Activated CD4-positive, alpha-beta memory T cell treated with anti-CD3 and anti-CD28 coated beads for 36 hours (primary cell): ENCODE measurements around the gene TM6SF1. TPM values are rescaled to one million over a fixed set of nuclear protein-coding genes. Genes with fewer than 3 reads are reported as not detected.
"Not testable (repeated sequence)": the region's sequence is repeated elsewhere in the genome, so short reads cannot be mapped to it uniquely, and the experiment has no call there.

ENCODE experiments used
- CTCF ChIA-PET: fragments of 350-600 bp; sonication (Branson Sonifier 250); formaldehyde crosslinking; loops from one replicate; lab custom pipeline; 2021; ENCODE audit warnings: antibody characterized with exemption, inconsistent platforms; lab: Charles Lee
- POLR2A ChIA-PET: fragments of 350-600 bp; sonication (Branson Sonifier 250); formaldehyde crosslinking; loops from one replicate; lab custom pipeline; 2021; ENCODE audit warnings: antibody characterized with exemption; lab: Charles Lee
- DNase-seq: peaks from one replicate; pipeline ENCODE4 v3.0.0-alpha.2; 2020
- H3K27ac Mint-ChIP-seq: one replicate; pipeline ENCODE4 v1.8.0; 2021; ENCODE audit warnings: mixed read lengths
- H3K27me3 Mint-ChIP-seq: one replicate; pipeline ENCODE4 v1.8.0; 2021; ENCODE audit warnings: mixed read lengths
- H3K36me3 Mint-ChIP-seq: one replicate; pipeline ENCODE4 v1.8.0; 2021; ENCODE audit warnings: mixed read lengths
- H3K4me1 Mint-ChIP-seq: one replicate; pipeline ENCODE4 v1.8.0; 2021; ENCODE audit warnings: low read depth, mixed read lengths
- H3K4me3 Mint-ChIP-seq: one replicate; pipeline ENCODE4 v1.8.0; 2021; ENCODE audit warnings: mild to moderate bottlenecking, mixed read lengths
- H3K9me3 Mint-ChIP-seq: one replicate; pipeline ENCODE4 v1.8.0; 2021; ENCODE audit warnings: mixed read lengths
- intact Hi-C: fragments of 100-400 bp; cut with micrococcal nuclease; formaldehyde crosslinking; loops from one replicate; pipeline ENCODE4 v1.15.1; 2023
- total RNA-seq, 2 experiments: library from RNA; stranded (reverse); gene quantifications; one replicate each; pipeline ENCODE4 v1.2.3, GENCODE V29; 2021

Gene TM6SF1
- total RNA-seq, 2 experiments from 2014 or later = 1.9 to 2.2 TPM

DNA sequence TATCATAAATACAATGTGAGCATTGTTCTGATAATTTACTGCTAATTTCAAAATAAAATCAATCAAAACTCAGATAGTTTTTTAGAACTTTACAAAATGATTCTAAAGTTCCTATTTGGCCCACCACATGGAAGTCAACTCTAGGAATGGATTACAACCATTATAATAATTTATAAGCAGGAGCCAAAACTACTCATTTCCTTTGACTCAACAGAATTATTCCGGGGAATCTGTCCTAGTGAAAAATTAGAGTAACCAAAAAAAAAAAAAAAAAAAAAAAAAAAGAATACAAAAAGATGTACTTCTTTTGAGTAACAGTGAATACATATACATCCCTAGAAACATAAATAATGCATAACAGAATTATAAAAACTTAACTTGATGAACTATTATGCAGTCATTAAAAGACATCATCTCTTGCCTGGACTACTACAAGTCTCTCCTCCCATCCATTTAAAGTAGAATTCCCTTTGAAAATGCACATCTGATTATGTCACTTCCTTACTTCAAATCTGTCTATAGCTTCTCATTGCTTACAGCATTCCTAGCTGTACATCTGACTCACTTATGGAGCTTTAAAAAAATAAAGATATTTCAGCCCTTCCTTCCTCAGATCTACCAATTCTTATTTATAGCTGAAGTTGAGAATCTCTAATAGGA lies 56.8 kb downstream of the TM6SF1 start:
- Mint-ChIP-seq H3K4me1 (peaks cover 2% of the 10 kb centered on the region), H3K4me3 (no peak overlapping the region), H3K27me3 (peaks cover 30% of the 10 kb centered on the region), H3K27ac (no peak overlapping the region), H3K36me3 (peaks cover 8% of the 10 kb centered on the region), H3K9me3 (peaks cover 22% of the 10 kb centered on the region)
- intact Hi-C loops = loop anchor here (2.0 kb wide), 1 partner anchor 35 kb away; no protein-coding TSS in a partner anchor
- ChIA-PET CTCF (no interaction called here), POLR2A (no interaction called here)
- DNase-seq = no peak

DNA sequence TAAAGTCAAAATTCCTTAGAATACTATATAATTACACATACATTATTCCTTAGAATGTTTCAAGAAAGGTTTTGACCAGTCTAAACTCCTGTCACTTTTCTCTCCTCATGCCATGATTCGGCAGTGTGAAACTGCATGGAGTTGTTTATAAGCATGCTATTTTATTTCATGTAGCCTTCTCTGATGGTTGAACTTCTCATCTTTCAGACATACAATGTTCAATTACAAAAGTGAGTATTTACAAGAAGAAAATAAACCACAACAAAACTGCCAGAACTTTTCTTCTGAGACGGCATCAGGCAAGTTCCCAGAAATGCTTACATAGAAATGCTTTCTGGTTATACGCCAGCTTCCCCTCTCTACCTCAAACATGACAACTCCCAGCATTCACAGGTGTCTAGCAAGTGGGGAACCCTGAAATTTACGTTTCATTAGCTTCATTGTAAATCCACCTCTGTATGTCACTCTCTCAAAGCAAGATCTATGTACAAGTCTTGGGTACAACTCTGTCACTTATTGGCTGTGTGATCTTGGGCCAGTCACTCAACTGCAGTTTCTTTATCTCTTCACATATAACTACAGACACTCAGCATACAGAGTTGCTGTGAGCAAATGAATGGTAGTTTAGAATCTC lies 57.4 kb downstream of the TM6SF1 start:
- Mint-ChIP-seq H3K27ac (no peak overlapping the region), H3K36me3 (peaks cover 8% of the 10 kb centered on the region), H3K4me3 (no peak overlapping the region), H3K4me1 (peaks cover 2% of the 10 kb centered on the region), H3K27me3 (peaks cover 26% of the 10 kb centered on the region), H3K9me3 (peaks cover 22% of the 10 kb centered on the region)
- intact Hi-C loops = loop anchor here (2.0 kb wide), 1 partner anchor 34 kb away; no protein-coding TSS in a partner anchor
- ChIA-PET POLR2A (no interaction called here), CTCF (interaction anchor here (0.7 kb wide), 1 partner anchor 541 kb away, joined by 5 read pairs; no protein-coding TSS in a partner anchor)
- DNase-seq = no peak

DNA sequence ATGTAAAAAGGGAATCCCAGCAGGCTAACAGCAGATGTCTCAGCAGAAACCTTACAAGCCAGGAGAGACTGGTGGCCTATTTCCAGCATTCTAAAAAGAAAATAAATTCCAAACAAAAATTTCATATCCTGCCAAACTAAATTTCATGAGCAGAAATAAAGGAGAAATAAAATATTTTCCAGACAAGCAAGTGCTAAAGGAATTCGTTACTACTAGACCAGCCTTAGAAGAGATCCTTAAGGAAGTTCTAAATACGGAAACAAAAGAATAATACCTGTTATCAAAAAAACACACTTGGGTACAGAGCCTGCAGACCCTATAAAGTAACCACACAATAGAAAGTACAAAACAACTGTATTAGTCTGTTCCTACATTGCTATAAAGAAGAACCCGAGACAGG lies 58.8 kb downstream of the TM6SF1 start:
- Mint-ChIP-seq H3K4me1 (peaks cover 2% of the 10 kb centered on the region), H3K27ac (no peak overlapping the region), H3K36me3 (peaks cover 8% of the 10 kb centered on the region), H3K4me3 (no peak overlapping the region), H3K9me3 (peaks cover 22% of the 10 kb centered on the region), H3K27me3 (peaks cover 23% of the 10 kb centered on the region)
- DNase-seq = no peak
- CTCF ChIA-PET = interaction anchor here (0.6 kb wide), 1 partner anchor 14 kb away, joined by 3 read pairs; no protein-coding TSS in a partner anchor
- POLR2A ChIA-PET = no interaction called here
- intact Hi-C loops = no loop called here

DNA sequence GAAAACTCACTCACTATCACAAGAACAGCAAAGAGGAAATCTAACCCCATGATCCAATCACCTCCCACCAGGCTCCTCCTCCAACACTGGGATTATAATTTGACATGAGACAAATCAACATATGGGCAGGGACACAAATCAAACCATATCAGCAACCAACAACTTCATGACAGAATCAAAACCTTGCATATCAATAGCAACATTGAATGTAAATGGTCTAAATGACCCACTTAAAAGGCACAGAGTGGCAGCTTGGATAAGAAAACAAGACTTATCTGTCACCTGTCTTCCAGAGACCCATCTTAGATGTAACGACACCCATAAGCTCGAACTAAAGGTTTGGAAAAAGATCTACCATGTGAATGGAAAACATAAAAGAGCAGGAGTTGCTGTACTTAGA lies 59.4 kb downstream of the TM6SF1 start:
- ChIA-PET CTCF (no interaction called here), POLR2A (no interaction called here)
- Mint-ChIP-seq H3K27ac (no peak overlapping the region), H3K27me3 (peaks cover 23% of the 10 kb centered on the region), H3K9me3 (peaks cover 22% of the 10 kb centered on the region), H3K36me3 (peaks cover 8% of the 10 kb centered on the region), H3K4me1 (peaks cover 2% of the 10 kb centered on the region), H3K4me3 (no peak overlapping the region)
- DNase-seq = no peak
- intact Hi-C loops = no loop called here

DNA sequence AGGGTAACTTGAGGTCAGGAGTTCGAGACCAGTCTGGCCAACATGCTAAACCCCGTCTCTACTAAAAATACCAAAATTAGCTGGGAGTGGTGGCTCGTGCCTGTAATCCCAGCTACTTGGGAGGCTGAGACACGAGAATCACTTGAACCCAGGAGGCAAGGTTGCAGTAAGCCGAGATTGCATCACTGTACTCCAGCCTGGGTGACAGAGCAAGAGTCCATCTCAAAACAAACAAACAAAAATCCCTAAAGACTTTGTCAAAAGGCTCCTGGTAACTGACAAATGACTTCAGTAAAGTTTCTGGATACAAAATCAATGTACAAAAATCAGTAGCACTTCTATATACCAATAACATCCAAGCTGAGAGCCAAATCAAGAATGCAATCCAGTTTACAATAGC lies 62.1 kb downstream of the TM6SF1 start:
- H3K27ac Mint-ChIP-seq, intact Hi-C loops, DNase-seq, H3K36me3 Mint-ChIP-seq, H3K4me1 Mint-ChIP-seq, POLR2A ChIA-PET, H3K4me3 Mint-ChIP-seq, CTCF ChIA-PET: not testable (repeated sequence)
- Mint-ChIP-seq H3K9me3 (peaks cover 22% of the 10 kb centered on the region), H3K27me3 (peaks cover 17% of the 10 kb centered on the region)

DNA sequence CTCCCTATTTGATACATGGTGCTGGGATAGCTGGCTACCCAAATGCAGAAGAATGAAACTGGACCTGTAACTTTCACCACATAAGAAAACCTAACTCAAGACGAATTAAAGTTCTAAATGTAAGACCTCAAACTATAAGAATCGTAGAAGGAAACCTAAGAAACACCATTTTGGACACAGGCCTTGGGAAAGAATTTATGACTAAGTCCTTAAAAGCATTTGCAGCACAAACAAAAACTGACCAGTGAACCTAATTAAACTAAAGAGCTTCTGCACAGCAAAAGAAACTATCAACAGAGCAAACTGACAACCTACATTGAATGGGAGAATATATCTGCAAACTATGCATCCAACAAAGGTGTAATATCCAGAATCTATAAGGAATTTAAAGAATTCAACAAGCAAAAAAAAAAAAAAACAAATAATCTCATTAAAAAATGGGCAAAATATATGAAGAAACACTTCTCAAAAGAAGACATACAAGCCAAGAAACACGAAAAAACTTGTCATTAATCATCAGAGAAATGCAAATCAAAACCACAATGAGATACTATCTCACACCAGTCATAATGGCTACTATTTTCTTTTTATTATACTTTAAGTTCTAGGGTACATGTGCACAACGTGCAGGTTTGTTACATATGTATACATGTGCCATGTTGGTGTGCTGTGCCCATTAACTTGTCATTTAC lies 63.2 kb downstream of the TM6SF1 start:
- no peak overlapping the region for H3K4me3 Mint-ChIP-seq
- peaks cover 15% of the 10 kb centered on the region for H3K27me3 Mint-ChIP-seq
- H3K27ac Mint-ChIP-seq = no peak overlapping the region
- H3K9me3 Mint-ChIP-seq = peaks cover 16% of the 10 kb centered on the region
- no peaks in the 10 kb centered on the region for H3K4me1 Mint-ChIP-seq
- CTCF ChIA-PET = no interaction called here
- intact Hi-C loops = no loop called here
- H3K36me3 Mint-ChIP-seq = peaks cover 6% of the 10 kb centered on the region
- POLR2A ChIA-PET = no interaction called here
- DNase-seq = no peak

DNA sequence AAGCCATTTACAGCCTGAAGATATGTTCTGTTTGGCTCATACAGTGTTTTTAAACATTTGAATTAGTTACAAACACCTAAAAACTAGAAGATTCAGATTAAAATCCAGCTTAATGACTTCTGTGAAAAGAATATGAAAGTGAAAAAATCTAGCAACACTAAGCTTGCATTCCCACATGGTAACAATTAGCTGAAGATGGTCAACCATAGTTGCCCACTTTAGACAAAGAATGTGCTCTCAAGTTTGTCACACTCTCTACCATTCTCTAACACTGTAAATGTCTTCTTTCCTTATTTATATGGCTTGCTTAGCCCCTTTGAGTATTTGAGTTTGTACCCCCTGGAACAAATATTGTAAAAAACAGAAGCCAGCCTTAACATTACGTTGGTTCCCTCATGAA lies 67.4 kb downstream of the TM6SF1 start:
- intact Hi-C loops = no loop called here
- CTCF ChIA-PET = interaction anchor here (0.6 to 1.4 kb wide), 2 partner anchors 38 to 218 kb away, joined by 3 read pairs; no protein-coding TSS in a partner anchor
- Mint-ChIP-seq H3K27me3 (peaks cover 14% of the 10 kb centered on the region), H3K36me3 (no peaks in the 10 kb centered on the region), H3K9me3 (no peaks in the 10 kb centered on the region), H3K4me3 (no peak overlapping the region), H3K27ac (no peak overlapping the region), H3K4me1 (no peaks in the 10 kb centered on the region)
- POLR2A ChIA-PET = no interaction called here
- DNase-seq = no peak

DNA sequence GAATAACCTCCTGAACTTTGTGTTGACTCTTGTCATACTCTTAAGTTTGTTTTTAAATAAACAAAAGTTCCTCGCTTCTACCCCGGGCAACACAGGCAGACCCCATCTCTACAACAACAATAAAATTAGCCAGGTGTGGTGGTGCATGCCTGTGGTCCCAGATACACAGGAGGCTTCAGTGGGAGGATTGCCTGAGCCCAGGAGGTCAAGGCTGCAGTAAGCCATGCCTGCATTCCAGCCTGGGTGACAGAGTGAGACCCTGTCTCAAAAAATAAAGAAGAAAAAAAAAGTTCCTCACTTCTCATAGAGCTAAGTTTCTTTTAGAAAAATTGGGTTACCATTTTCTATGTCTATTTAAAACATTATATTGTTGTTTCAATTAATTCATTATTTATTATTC lies 70.9 kb downstream of the TM6SF1 start:
- CTCF ChIA-PET = no interaction called here

DNA sequence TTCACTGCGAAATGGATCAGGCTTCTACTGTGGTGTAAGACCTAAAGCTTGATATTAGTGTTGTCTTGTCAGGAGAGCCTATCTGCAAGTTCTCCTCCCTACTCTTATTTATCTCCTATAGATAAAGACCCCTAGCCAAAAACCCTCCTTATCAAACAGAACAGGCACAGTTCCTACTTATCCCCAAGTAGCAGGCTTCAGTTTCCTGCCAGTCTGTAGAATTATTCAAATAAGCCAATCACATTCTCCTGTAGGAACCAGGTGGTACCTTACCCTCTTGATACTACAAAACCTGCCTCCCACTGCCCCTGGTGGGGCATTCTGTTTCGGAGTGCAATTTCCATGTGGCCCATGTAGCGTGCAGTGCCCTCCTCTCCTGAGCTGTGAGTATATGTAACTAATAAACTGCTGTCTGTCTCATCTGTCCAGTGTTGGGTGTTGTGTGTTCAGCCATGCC lies 71.5 kb downstream of the TM6SF1 start:
- ChIA-PET POLR2A (no interaction called here), CTCF (no interaction called here)
- Mint-ChIP-seq H3K4me3 (no peak overlapping the region), H3K4me1 (no peaks in the 10 kb centered on the region), H3K36me3 (no peaks in the 10 kb centered on the region), H3K9me3 (no peaks in the 10 kb centered on the region), H3K27ac (no peak overlapping the region), H3K27me3 (peaks cover 15% of the 10 kb centered on the region)
- DNase-seq = no peak
- intact Hi-C loops = no loop called here

More for the DNA sequence above, 70.9 kb downstream of the TM6SF1 start:
- no peaks in the 10 kb centered on the region for H3K4me1 Mint-ChIP-seq
- POLR2A ChIA-PET = no interaction called here
- H3K27ac Mint-ChIP-seq = no peak overlapping the region
- H3K36me3 Mint-ChIP-seq = no peaks in the 10 kb centered on the region
- no peak overlapping the region for H3K4me3 Mint-ChIP-seq
- peaks cover 16% of the 10 kb centered on the region for H3K27me3 Mint-ChIP-seq
- no peaks in the 10 kb centered on the region for H3K9me3 Mint-ChIP-seq
- intact Hi-C loops = no loop called here
- no peak for DNase-seq

DNA sequence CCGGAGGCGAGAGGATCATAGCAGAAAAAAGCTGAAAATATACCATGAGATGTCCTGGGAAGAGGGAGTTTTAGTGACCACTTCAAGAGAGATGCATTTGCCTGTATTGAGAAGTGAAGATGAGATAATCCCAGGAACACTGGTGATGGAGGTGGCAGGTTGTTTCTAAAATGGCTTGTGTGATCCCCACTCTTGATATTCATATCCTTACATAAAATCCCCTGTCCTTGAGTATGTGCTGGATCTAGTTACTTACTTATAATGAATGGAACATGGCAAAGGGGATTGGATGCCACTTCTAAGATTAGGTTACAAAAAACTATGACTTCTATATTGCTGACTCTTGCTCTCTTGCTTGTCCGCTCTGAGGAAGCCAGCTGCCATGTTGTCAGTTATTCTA lies 78.1 kb downstream of the TM6SF1 start:
- Mint-ChIP-seq H3K9me3 (no peaks in the 10 kb centered on the region), H3K36me3 (no peaks in the 10 kb centered on the region), H3K27me3 (peaks cover 1% of the 10 kb centered on the region), H3K4me3 (no peak overlapping the region), H3K27ac (no peak overlapping the region), H3K4me1 (no peaks in the 10 kb centered on the region)
- intact Hi-C loops = no loop called here
- CTCF ChIA-PET = no interaction called here
- POLR2A ChIA-PET = no interaction called here
- DNase-seq = no peak
